Liver (tissue), 9 donors: ENCODE data around the gene TRDMT1. TPM values are rescaled to one million over a fixed set of nuclear protein-coding genes. Genes with fewer than 3 reads are reported as not detected.

Source experiments
- DNase-seq: peaks from one replicate; pipeline ENCODE4 v3.0.0-alpha.2; 2017; ENCODE audit warnings: low spot score
- H3K27ac ChIP-seq, 2 donors: one replicate each; pipeline ENCODE4 v1.7.0; 2013; ENCODE audit warnings: inconsistent platforms in 2 of 2, low read length in 2 of 2, control low read depth in 1 of 2, low read depth in 1 of 2, mild to moderate bottlenecking in 1 of 2
- H3K27me3 ChIP-seq, 4 donors: one replicate each; pipeline versions ENCODE4 v1.6.1 to v1.7.0; 2013; ENCODE audit warnings: low read length in 3 of 4, inconsistent platforms in 1 of 4, mild to moderate bottlenecking in 1 of 4, moderate library complexity in 1 of 4; ENCODE audit not compliant: control insufficient read depth in 4 of 4, insufficient read depth in 4 of 4
- H3K36me3 ChIP-seq, 4 donors: one replicate each; pipeline versions ENCODE4 v1.6.1 to v1.7.0; 2013; ENCODE audit warnings: low read length in 3 of 4, mild to moderate bottlenecking in 3 of 4, low read depth in 1 of 4, moderate library complexity in 1 of 4; ENCODE audit not compliant: control insufficient read depth in 4 of 4, insufficient read depth in 3 of 4
- H3K4me1 ChIP-seq, 4 donors: one replicate each; pipeline versions ENCODE4 v1.6.1 to v1.7.0; 2013; ENCODE audit warnings: low read length in 3 of 4, mild to moderate bottlenecking in 3 of 4, moderate library complexity in 1 of 4; ENCODE audit not compliant: control insufficient read depth in 4 of 4, insufficient read depth in 4 of 4
- H3K4me3 ChIP-seq, 3 donors: one replicate each; pipeline versions ENCODE4 v1.6.1 to v1.7.0; 2013; ENCODE audit warnings: low read length in 3 of 3, control low read depth in 1 of 3, low read depth in 1 of 3, mild to moderate bottlenecking in 1 of 3
- H3K9ac ChIP-seq, 2 donors: one replicate each; pipeline ENCODE4 v1.7.0; 2013; ENCODE audit warnings: low read length in 2 of 2, mild to moderate bottlenecking in 2 of 2, moderate library complexity in 2 of 2, control low read depth in 1 of 2, low read depth in 1 of 2
- H3K9me3 ChIP-seq, 4 donors: one replicate each; pipeline versions ENCODE4 v1.6.1 to v1.7.0; 2013; ENCODE audit warnings: low read length in 3 of 4; ENCODE audit not compliant: control insufficient read depth in 4 of 4
- ATF3 ChIP-seq: IDR thresholded peaks from 2 replicates; pipeline ENCODE4 v1.6.1; 2016; ENCODE audit warnings: antibody characterized with exemption
- CTCF ChIP-seq: fragments of 150-350 bp; IDR thresholded peaks from 2 replicates; pipeline ENCODE4 v1.5.1; 2017; ENCODE audit warnings: improper control_type of control experiment, low read depth, low read length; ENCODE audit not compliant: missing input control
- EGR1 ChIP-seq, 2 donors: IDR thresholded peaks; 2 replicates each; pipeline ENCODE4 v1.6.1; 2016 to 2018; ENCODE audit warnings: antibody characterized with exemption in 2 of 2, low read depth in 2 of 2
- FOXA1 ChIP-seq: IDR thresholded peaks from 2 replicates; pipeline ENCODE4 v1.6.1; 2016; ENCODE audit warnings: antibody characterized with exemption
- FOXA2 ChIP-seq: IDR thresholded peaks from 2 replicates; pipeline ENCODE4 v1.6.1; 2016; ENCODE audit warnings: antibody characterized with exemption
- GABPA ChIP-seq, 2 donors: IDR thresholded peaks in 1 of 2; conservative IDR thresholded peaks in 1 of 2; 2 replicates each; pipeline ENCODE4 v1.6.1; 2016; ENCODE audit warnings: antibody characterized with exemption in 2 of 2, mild to moderate bottlenecking in 1 of 2, moderate library complexity in 1 of 2
- HNF4A ChIP-seq, 2 donors: conservative IDR thresholded peaks; 2 replicates each; pipeline ENCODE4 v1.6.1; 2016; ENCODE audit warnings: antibody characterized with exemption in 2 of 2, mild to moderate bottlenecking in 2 of 2
- HNF4G ChIP-seq: IDR thresholded peaks from 2 replicates; pipeline ENCODE4 v1.6.1; 2016; ENCODE audit warnings: antibody characterized with exemption
- JUND ChIP-seq, 2 donors: IDR thresholded peaks; 2 replicates each; pipeline ENCODE4 v1.6.1; 2016; ENCODE audit warnings: antibody characterized with exemption in 2 of 2
- MAX ChIP-seq: IDR thresholded peaks from 2 replicates; pipeline ENCODE4 v1.6.1; 2016; ENCODE audit warnings: antibody characterized with exemption
- NR2F2 ChIP-seq: IDR thresholded peaks from 2 replicates; pipeline ENCODE4 v1.6.1; 2016; ENCODE audit warnings: antibody characterized with exemption
- RAD21 ChIP-seq, 2 donors: IDR thresholded peaks; 2 replicates each; pipeline ENCODE4 v1.6.1; 2016; ENCODE audit warnings: antibody characterized with exemption in 2 of 2, mild to moderate bottlenecking in 2 of 2
- REST ChIP-seq: IDR thresholded peaks from 2 replicates; pipeline ENCODE4 v1.6.1; 2016; ENCODE audit warnings: antibody characterized with exemption, mild to moderate bottlenecking
- RXRA ChIP-seq, 2 donors: IDR thresholded peaks; 2 replicates each; pipeline ENCODE4 v1.6.1; 2017 to 2018; ENCODE audit warnings: antibody characterized with exemption in 2 of 2, mild to moderate bottlenecking in 1 of 2
- SP1 ChIP-seq: IDR thresholded peaks from 2 replicates; pipeline ENCODE4 v1.6.1; 2018; ENCODE audit warnings: antibody characterized with exemption, mild to moderate bottlenecking
- TAF1 ChIP-seq: conservative IDR thresholded peaks from 2 replicates; pipeline ENCODE4 v1.6.1; 2016; ENCODE audit warnings: antibody characterized with exemption, mild to moderate bottlenecking
- YY1 ChIP-seq: IDR thresholded peaks from 2 replicates; pipeline ENCODE4 v1.6.1; 2016; ENCODE audit warnings: antibody characterized with exemption, mild to moderate bottlenecking
- ZBTB33 ChIP-seq: IDR thresholded peaks from 2 replicates; pipeline ENCODE4 v1.6.1; 2016; ENCODE audit warnings: antibody characterized with exemption
- WGBS: extraction: QIAGEN DNeasy Blood & Tissue Kit; methylation state at CpG from one replicate; pipeline ENCODE4 v1.1.7; 2013; 5-methylcytosine and 5-hydroxymethylcytosine counted together
- polyA plus RNA-seq, 2 donors: library from polyadenylated mRNA; stranded (reverse) in 1 of 2; unstranded in 1 of 2; fragments of 200-250 nt in 1 of 2; fragments of >200 nt in 1 of 2; fragmentation: Nextera tagmentation in 1 of 2; extraction: Ambion mirVana in 1 of 2; gene quantifications; one replicate each; pipeline versions ENCODE4 v1.2.1 to v1.2.3, GENCODE V29; 2013 to 2015
- total RNA-seq, 2 donors: library from RNA; depleted of rRNA; stranded (reverse); fragments of >200 nt; gene quantifications; one replicate each; pipeline ENCODE4 v1.2.3, GENCODE V29; 2014
- donor health status: healthy.
- donor health status: healthy.
- donor health status: healthy.
- donor health status: healthy.
- donor health status: healthy.

The TRDMT1 gene
- total and polyA plus RNA-seq, 4 donors: 0.38 to 2.4 (median 1.1) TPM

- H3K27ac ChIP-seq: no peak overlapping the region
- H3K9me3 ChIP-seq: no peaks in the 10 kb centered on the region
- no peak overlapping the region for H3K4me3 ChIP-seq
- H3K36me3 ChIP-seq: no peaks in the 10 kb centered on the region
- WGBS: 83% methylated on average over 2 of the region's 2 CpGs
- DNase-seq: no peak
- H3K4me1 ChIP-seq: no peaks in the 10 kb centered on the region
- TF ChIP-seq HNF4A (conservative IDR thresholded peaks at IDR 0.05): no peak
- no peak for TF ChIP-seq RXRA (IDR thresholded peaks at IDR 0.05)
- TF ChIP-seq REST: no peak
- TF ChIP-seq EGR1 (IDR thresholded peaks at IDR 0.05; ENCODE audit: low read depth in 2 of 2): no peak
- TF ChIP-seq FOXA2: no peak
- no peak for TF ChIP-seq RAD21 (IDR thresholded peaks at IDR 0.05)
- no peak for TF ChIP-seq CTCF
- TF ChIP-seq SP1: no peak
- no peak for TF ChIP-seq FOXA1
- no peaks in the 10 kb centered on the region for H3K27me3 ChIP-seq
- H3K9ac ChIP-seq: no peak overlapping the region
These were observed 44.4 kb downstream of the TRDMT1 start for GRCh38 chr10:17157024-17157423.

GRCh38 chr10:17155826-17156225 is 45.6 kb downstream of the TRDMT1 start:
- H3K36me3 ChIP-seq: no peaks in the 10 kb centered on the region
- no peaks in the 10 kb centered on the region for H3K4me1 ChIP-seq
- TF ChIP-seq MAX: no peak
- no peak for TF ChIP-seq HNF4G
- H3K27me3 ChIP-seq: no peaks in the 10 kb centered on the region
- H3K4me3 ChIP-seq: no peak overlapping the region
- H3K9me3 ChIP-seq: no peaks in the 10 kb centered on the region
- H3K9ac ChIP-seq: no peak overlapping the region
- no peak overlapping the region for H3K27ac ChIP-seq
- no peak for DNase-seq

- Histone ChIP-seq H3K27ac (no peak overlapping the region), H3K9ac (no peak overlapping the region), H3K27me3 (no peaks in the 10 kb centered on the region), H3K4me1 (no peaks in the 10 kb centered on the region), H3K9me3 (no peaks in the 10 kb centered on the region), H3K36me3 (no peaks in the 10 kb centered on the region), H3K4me3 (no peak overlapping the region)
- no peak for DNase-seq
- no peak for TF ChIP-seq GABPA (IDR thresholded peaks at IDR 0.05 in 1 of 2, conservative IDR thresholded peaks at IDR 0.05 in 1 of 2)
- no peak for TF ChIP-seq RXRA (IDR thresholded peaks at IDR 0.05)
- no peak for TF ChIP-seq HNF4G
- TF ChIP-seq NR2F2: no peak
- no peak for TF ChIP-seq YY1
- no peak for TF ChIP-seq ATF3
- no peak for TF ChIP-seq ZBTB33
- no peak for TF ChIP-seq JUND (IDR thresholded peaks at IDR 0.05)
- TF ChIP-seq EGR1 (IDR thresholded peaks at IDR 0.05; ENCODE audit: low read depth in 2 of 2): no peak
- TF ChIP-seq TAF1: no peak
- TF ChIP-seq HNF4A (conservative IDR thresholded peaks at IDR 0.05): no peak
- TF ChIP-seq SP1: no peak
- TF ChIP-seq MAX: no peak
- TF ChIP-seq CTCF: no peak
- TF ChIP-seq RAD21 (IDR thresholded peaks at IDR 0.05): no peak
These were observed 47.4 kb downstream of the TRDMT1 start for GRCh38 chr10:17154116-17154515.
